Measurements from ENCODE around the gene NAPB.

GRCh38 chr20:23391707-23392310, 29.5 kb downstream of the NAPB start:
- no peak for TF ChIP-seq CTCF (IDR thresholded peaks at IDR 0.05)
- no peak for TF ChIP-seq POLR2A (IDR thresholded peaks at IDR 0.05)
